ENCODE results near the gene FGFR4.

GRCh38 chr5:177103523-177104253 is 17.0 kb downstream of the FGFR4 start:
- TF ChIP-seq POLR2A (IDR thresholded peaks at IDR 0.05; ENCODE audit: low read depth, low read length) (no peak), TAF1 (IDR thresholded peaks at IDR 0.05; ENCODE audit: borderline replicate concordance, low read depth, low read length) (no peak)

Data from GM12892 (cell line).